A549 (cell line): ENCODE results near the gene SRC. TPM values are rescaled to one million over a fixed set of nuclear protein-coding genes. Genes with fewer than 3 reads are reported as not detected.
A peak's percentile ranks its signal among the peaks of the same experiment; 100 is the strongest.

Experiments
- ATAC-seq, 2 experiments: fragments of 200-7000 bp in 1 of 2; fragments of >200 bp in 1 of 2; cut with Nextera tagmentation in 1 of 2; cut with Tn5 transposase in 1 of 2; 3 replicates each; pipeline versions ENCODE4 v1.8.0 to v1.9.1; 2018 to 2020; ENCODE audit warnings: mild to moderate bottlenecking in 1 of 2, moderate library complexity in 1 of 2
- CTCF ChIA-PET: fragments of 300-600 bp; sonication (Branson Sonifier 250); formaldehyde crosslinking; extraction: SDS; loops from one replicate; lab custom pipeline; 2021; ENCODE audit warnings: antibody characterized with exemption, inconsistent platforms; lab: Yijun Ruan, JAX
- POLR2A ChIA-PET: fragments of 350-600 bp; formaldehyde crosslinking; extraction: SDS; loops from one replicate; lab custom pipeline; 2021; ENCODE audit warnings: antibody characterized with exemption, inconsistent platforms; lab: Yijun Ruan, JAX
- DNase-seq, 2 experiments: peaks; one replicate each; pipeline versions ENCODE4 v3.0.0 to v3.0.0-alpha.2; 2011 to 2016; ENCODE audit warnings: low read depth in 1 of 2, low spot score in 1 of 2
- FAIRE-seq: peaks from 2 replicates; lab custom pipeline; 2011; peaks lifted over from hg19 to GRCh38; lab: Jason Lieb, UNC
- H3K27ac ChIP-seq, 2 experiments: fragments of >200 bp; sonication (Bioruptor Twin); formaldehyde crosslinking; 3 replicates each; pipeline ENCODE4 v1.5.1; 2016 to 2017
- H3K4me1 ChIP-seq: fragments of >200 bp; sonication (Bioruptor Twin); formaldehyde crosslinking; 3 replicates; pipeline ENCODE4 v1.6.1; 2016
- H3K4me2 ChIP-seq: fragments of >200 bp; sonication (Bioruptor Twin); formaldehyde crosslinking; 3 replicates; pipeline ENCODE4 v1.6.1; 2016
- H3K4me3 ChIP-seq: fragments of >200 bp; sonication (Bioruptor Twin); formaldehyde crosslinking; 3 replicates; pipeline ENCODE4 v1.5.1; 2016
- H3K9me3 ChIP-seq: fragments of >200 bp; sonication (Bioruptor Twin); formaldehyde crosslinking; 3 replicates; pipeline ENCODE4 v1.6.1; 2016
- BHLHE40 ChIP-seq: IDR thresholded peaks from 2 replicates; pipeline ENCODE4 v1.6.1; 2012; ENCODE audit warnings: low read depth, low read length, inconsistent platforms
- CHD4 ChIP-seq: fragments of 200-600 bp; sonication (generic); IDR thresholded peaks from 2 replicates; pipeline ENCODE4 v1.6.1; 2016; ENCODE audit warnings: antibody characterized with exemption, mild to moderate bottlenecking, borderline replicate concordance
- EHMT2 ChIP-seq: fragments of 200-600 bp; sonication (generic); IDR thresholded peaks from 2 replicates; pipeline ENCODE4 v1.6.1; 2016; ENCODE audit warnings: antibody characterized with exemption, low read depth, mild to moderate bottlenecking, moderate library complexity
- EP300 ChIP-seq, 2 experiments: fragments of >200 bp; sonication (Bioruptor Twin); formaldehyde crosslinking; IDR thresholded peaks; 2 replicates in 1 of 2; 3 replicates in 1 of 2; pipeline ENCODE4 v1.6.1; 2016 to 2017
- ESRRA ChIP-seq: fragments of 150-350 bp; IDR thresholded peaks from 2 replicates; pipeline ENCODE4 v1.6.1; 2014; ENCODE audit warnings: mild to moderate bottlenecking, low read length, borderline replicate concordance
- GATA3 ChIP-seq: IDR thresholded peaks from 2 replicates; pipeline ENCODE4 v1.6.1; 2012; ENCODE audit warnings: borderline replicate concordance
- HDAC2 ChIP-seq: fragments of 200-600 bp; sonication (generic); IDR thresholded peaks from 2 replicates; pipeline ENCODE4 v1.6.1; 2016
- HEYL ChIP-seq: fragments of 250-450 bp; sonication (Bioruptor Pico); IDR thresholded peaks from 2 replicates; pipeline ENCODE4 v1.8.0; 2021; ENCODE audit warnings: mild to moderate bottlenecking, moderate library complexity
- HOXB13 ChIP-seq: fragments of 250-450 bp; sonication (Bioruptor Pico); IDR thresholded peaks from 2 replicates; pipeline ENCODE4 v1.5.0; 2020; ENCODE audit warnings: low read depth, mild to moderate bottlenecking, moderate library complexity
- HOXB5 ChIP-seq: fragments of 250-450 bp; sonication (Bioruptor Pico); IDR thresholded peaks from 2 replicates; pipeline ENCODE4 v1.5.0; 2020; ENCODE audit warnings: mild to moderate bottlenecking, moderate library complexity
- JUNB ChIP-seq: fragments of >200 bp; sonication (Bioruptor Twin); formaldehyde crosslinking; IDR thresholded peaks from 2 replicates; pipeline ENCODE4 v1.6.1; 2016
- MAZ ChIP-seq: fragments of 150-350 bp; IDR thresholded peaks from 2 replicates; pipeline ENCODE4 v1.6.1; 2014; ENCODE audit warnings: antibody characterized with exemption, low read depth, low read length, borderline replicate concordance
- NFE2L2 ChIP-seq: fragments of 150-350 bp; conservative IDR thresholded peaks from 2 replicates; pipeline ENCODE4 v1.6.1; 2014; ENCODE audit warnings: low read length
- PHF8 ChIP-seq: fragments of 200-600 bp; sonication (generic); IDR thresholded peaks from 2 replicates; pipeline ENCODE4 v1.6.1; 2016; ENCODE audit warnings: low read depth, mild to moderate bottlenecking, antibody characterized with exemption, moderate library complexity, borderline replicate concordance
- POLR2A ChIP-seq: IDR thresholded peaks from 2 replicates; pipeline ENCODE4 v1.6.1; 2012; ENCODE audit warnings: mild to moderate bottlenecking, low read length
- POLR2AphosphoS2 ChIP-seq: conservative IDR thresholded peaks from 2 replicates; pipeline ENCODE4 v1.6.1; 2012; ENCODE audit warnings: low read length, improper control_type of control experiment, inconsistent platforms
- SMC3 ChIP-seq: fragments of >200 bp; sonication (Bioruptor Twin); formaldehyde crosslinking; IDR thresholded peaks from 3 replicates; pipeline ENCODE4 v1.6.1; 2018; ENCODE audit warnings: inconsistent platforms
- SREBF2 ChIP-seq: fragments of 450-650 bp; IDR thresholded peaks from 2 replicates; pipeline ENCODE4 v1.6.1; 2014; ENCODE audit warnings: mild to moderate bottlenecking, moderate library complexity
- ZC3H11A ChIP-seq: fragments of 450-650 bp; IDR thresholded peaks from 2 replicates; pipeline ENCODE4 v1.6.1; 2014; ENCODE audit warnings: antibody characterized with exemption, mild to moderate bottlenecking
- ZFP36 ChIP-seq: fragments of 450-650 bp; IDR thresholded peaks from 2 replicates; pipeline ENCODE4 v1.6.1; 2014; ENCODE audit warnings: borderline replicate concordance; ENCODE audit not compliant: partially characterized antibody
- WGBS: methylation state at CpG from one replicate; pipeline ENCODE4 v1.1.6; 2017; ENCODE audit errors: missing lambda C conversion rate; 5-methylcytosine and 5-hydroxymethylcytosine counted together
- polyA plus RNA-seq, 4 experiments: library from polyadenylated mRNA; depleted of rRNA in 3 of 4; stranded (reverse); fragments of >200 nt; fragmentation: RNase III in 1 of 4; extraction: RNeasy Plus Mini Kit Qiagen cat#74134 plus additional on column Dnase treatment in 1 of 4; gene quantifications; 2 replicates in 3 of 4; 3 replicates in 1 of 4; pipeline ENCODE4 v1.2.3, GENCODE V29; 2011 to 2017
- TF ChIP-seq, protein P1 (sequence below): fragments of 250-450 bp; sonication (Bioruptor Pico); IDR thresholded peaks from 2 replicates; pipeline ENCODE4 v1.5.0; 2021; ENCODE audit warnings: mild to moderate bottlenecking, moderate library complexity, borderline replicate concordance
- TF ChIP-seq, protein P2 (sequence below): fragments of 150-350 bp; IDR thresholded peaks from 2 replicates; pipeline ENCODE4 v1.6.1; 2014; ENCODE audit warnings: low read depth, mild to moderate bottlenecking, low read length
- TF ChIP-seq, protein P3 (sequence below): fragments of >200 bp; sonication (Bioruptor Twin); formaldehyde crosslinking; IDR thresholded peaks from 2 replicates; pipeline ENCODE4 v1.6.1; 2016

SRC gene
- polyA plus RNA-seq, 2 of the 4 experiments (the other 2 are of a cell fraction): 139 to 154 TPM

DNA sequence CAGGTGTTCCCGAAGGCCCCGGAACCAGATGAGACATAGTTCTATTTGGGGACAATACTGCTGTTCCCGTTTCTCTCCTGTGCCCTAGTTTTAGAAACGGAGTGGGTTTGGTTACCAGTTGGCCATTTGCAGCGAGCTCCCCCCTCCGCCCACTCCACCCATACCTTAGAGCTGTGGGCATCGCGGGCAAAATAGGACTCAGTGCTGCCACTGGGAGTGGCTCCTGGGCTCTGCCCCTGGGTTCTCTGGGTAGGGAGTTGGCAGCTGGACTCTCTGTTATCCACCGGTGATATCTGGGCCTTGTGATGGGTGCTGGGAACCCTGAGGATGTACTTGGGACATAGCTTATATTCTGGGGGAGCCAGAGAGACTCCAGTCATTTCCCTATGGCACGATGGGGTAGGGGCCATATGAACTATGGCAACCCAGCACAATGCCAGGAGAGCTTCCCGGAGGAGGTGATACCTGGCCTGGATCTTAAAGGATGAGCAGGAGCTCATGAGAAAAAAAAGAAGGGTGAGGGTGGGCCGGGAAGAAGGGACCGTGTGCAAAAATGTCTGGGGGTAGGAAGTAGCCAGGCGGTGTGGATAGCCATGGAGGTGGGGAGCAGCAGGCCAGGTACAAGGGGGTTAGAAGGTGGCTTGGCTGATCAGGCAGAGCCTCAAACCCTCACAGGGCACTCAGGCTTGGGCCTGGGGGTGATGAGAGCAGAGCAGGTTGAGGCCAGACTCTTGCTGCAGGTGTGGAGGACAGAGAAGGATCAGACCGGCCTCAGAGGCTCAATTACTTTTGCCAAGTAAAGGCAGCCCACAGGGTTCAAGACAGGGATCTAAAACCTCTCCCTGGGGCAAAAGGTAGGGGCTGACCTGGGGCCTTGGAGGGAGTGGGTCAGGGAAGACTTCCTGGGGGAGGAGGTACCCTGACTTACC, 9.6 kb downstream of the SRC start:
- Histone ChIP-seq H3K27ac (peak overlapping the region; percentile 69 to 85), H3K9me3 (no peaks in the 10 kb centered on the region), H3K4me2 (peak overlapping the region; percentile 58), H3K4me1 (peaks cover 94% of the 10 kb centered on the region), H3K4me3 (no peak overlapping the region)
- ChIA-PET POLR2A (no interaction called here), CTCF (interaction anchor here (1.2 to 3.0 kb wide), 5 partner anchors 9 to 32 kb away, joined by 3 to 19 read pairs (median 4); no protein-coding TSS in a partner anchor)
- TF ChIP-seq EHMT2 (no peak), ZFP36 (peak; percentile 43), POLR2AphosphoS2 (no peak)
- TF ChIP-seq, protein P1, sequence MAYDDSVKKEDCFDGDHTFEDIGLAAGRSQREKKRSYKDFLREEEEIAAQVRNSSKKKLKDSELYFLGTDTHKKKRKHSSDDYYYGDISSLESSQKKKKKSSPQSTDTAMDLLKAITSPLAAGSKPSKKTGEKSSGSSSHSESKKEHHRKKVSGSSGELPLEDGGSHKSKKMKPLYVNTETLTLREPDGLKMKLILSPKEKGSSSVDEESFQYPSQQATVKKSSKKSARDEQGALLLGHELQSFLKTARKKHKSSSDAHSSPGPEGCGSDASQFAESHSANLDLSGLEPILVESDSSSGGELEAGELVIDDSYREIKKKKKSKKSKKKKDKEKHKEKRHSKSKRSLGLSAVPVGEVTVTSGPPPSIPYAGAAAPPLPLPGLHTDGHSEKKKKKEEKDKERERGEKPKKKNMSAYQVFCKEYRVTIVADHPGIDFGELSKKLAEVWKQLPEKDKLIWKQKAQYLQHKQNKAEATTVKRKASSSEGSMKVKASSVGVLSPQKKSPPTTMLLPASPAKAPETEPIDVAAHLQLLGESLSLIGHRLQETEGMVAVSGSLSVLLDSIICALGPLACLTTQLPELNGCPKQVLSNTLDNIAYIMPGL: no peak
- FAIRE-seq: no peak
- no peak for DNase-seq
- WGBS: 85% methylated on average over 13 of the region's 15 CpGs
- ATAC-seq: no peak

DNA sequence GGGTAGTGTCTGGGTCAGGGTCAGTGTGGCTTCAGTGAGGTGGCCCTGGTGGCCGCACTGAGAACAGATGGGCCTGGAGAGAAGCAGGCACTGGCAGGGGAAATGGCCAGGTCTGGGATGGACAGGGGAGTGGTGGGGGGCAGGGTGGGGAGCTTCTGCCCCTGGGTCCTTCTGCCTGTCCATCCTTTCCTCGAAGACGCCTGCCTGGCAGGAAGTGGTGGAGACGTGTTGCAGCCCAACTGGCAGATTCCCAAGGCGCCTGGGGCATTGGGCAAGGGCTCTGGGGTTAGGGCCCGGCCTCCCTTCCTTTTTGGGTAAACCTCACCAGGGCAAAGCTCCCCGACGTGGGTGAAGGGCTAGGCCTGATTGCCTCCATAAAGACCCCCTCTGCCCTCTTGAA, 10.4 kb downstream of the SRC start:
- 35% methylated on average over 8 of the region's 8 CpGs for WGBS
- ChIA-PET CTCF (interaction anchor here (0.7 to 3.0 kb wide), 8 partner anchors 9 to 87 kb away, joined by 3 to 19 read pairs (median 4); no protein-coding TSS in a partner anchor), POLR2A (no interaction called here)
- Histone ChIP-seq H3K4me3 (no peak overlapping the region), H3K4me1 (peaks cover 85% of the 10 kb centered on the region)
- ATAC-seq (peak; percentile 36 to 41; a peak in 5 of 6 replicates), FAIRE-seq (no peak)
- no peak for TF ChIP-seq SMC3
- no peak for TF ChIP-seq BHLHE40
- TF ChIP-seq POLR2A: no peak
- no peak for TF ChIP-seq NFE2L2
- TF ChIP-seq HOXB13 (CRISPR knock-in tag): no peak
- TF ChIP-seq, all 56 proteins: peak for 0
- H3K4me2 ChIP-seq: peak overlapping the region; percentile 58
- peak overlapping the region; percentile 69 to 85 for H3K27ac ChIP-seq
- peak in 1 of 2 experiments; percentile 42 for DNase-seq
- no peaks in the 10 kb centered on the region for H3K9me3 ChIP-seq

DNA sequence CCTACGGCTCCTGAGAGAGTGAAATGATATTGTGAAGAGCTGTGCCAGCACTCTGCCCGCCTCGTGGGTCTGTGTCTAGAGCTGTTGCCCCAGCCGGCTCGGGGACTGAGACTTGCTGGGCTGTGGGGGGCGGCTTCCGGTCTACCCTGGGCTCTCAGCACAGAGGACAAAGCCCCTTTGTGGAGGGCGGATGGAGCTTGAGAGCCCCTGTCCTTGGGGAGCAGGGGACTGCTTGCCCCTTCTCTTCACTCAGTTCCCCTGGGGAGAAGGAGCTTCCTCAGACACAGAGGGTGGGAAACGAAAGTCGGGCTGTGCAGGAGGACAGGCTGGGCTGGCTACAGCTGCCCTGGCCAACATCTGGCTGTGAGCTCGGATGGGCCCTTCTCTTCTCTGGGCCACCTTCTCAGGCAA, 11.0 kb downstream of the SRC start:
- peaks cover 79% of the 10 kb centered on the region for H3K4me1 ChIP-seq
- no peaks in the 10 kb centered on the region for H3K9me3 ChIP-seq
- DNase-seq (no peak), ATAC-seq (no peak; a peak in 1 of 6 replicates), FAIRE-seq (no peak)
- H3K4me3 ChIP-seq: no peak overlapping the region
- CTCF ChIA-PET: interaction anchor here (0.7 to 3.0 kb wide), 8 partner anchors 9 to 87 kb away, joined by 3 to 19 read pairs (median 4); no protein-coding TSS in a partner anchor
- H3K4me2 ChIP-seq: peak overlapping the region; percentile 58; the same call in 2 of the 3 replicates
- POLR2A ChIA-PET: no interaction called here
- peak overlapping the region; percentile 69 to 85; a peak in 5 of 6 replicates for H3K27ac ChIP-seq
- TF ChIP-seq SMC3 (no peak), PHF8 (no peak), ZFP36 (no peak), JUNB (no peak), MAZ (no peak), HEYL (no peak), SREBF2 (no peak), ZC3H11A (no peak), HDAC2 (no peak), HOXB5 (CRISPR knock-in tag) (no peak), CHD4 (no peak), GATA3 (no peak), ESRRA (no peak), NFE2L2 (no peak), EP300 (IDR thresholded peaks at IDR 0.05) (no peak), EHMT2 (no peak)
- TF ChIP-seq, protein P2, sequence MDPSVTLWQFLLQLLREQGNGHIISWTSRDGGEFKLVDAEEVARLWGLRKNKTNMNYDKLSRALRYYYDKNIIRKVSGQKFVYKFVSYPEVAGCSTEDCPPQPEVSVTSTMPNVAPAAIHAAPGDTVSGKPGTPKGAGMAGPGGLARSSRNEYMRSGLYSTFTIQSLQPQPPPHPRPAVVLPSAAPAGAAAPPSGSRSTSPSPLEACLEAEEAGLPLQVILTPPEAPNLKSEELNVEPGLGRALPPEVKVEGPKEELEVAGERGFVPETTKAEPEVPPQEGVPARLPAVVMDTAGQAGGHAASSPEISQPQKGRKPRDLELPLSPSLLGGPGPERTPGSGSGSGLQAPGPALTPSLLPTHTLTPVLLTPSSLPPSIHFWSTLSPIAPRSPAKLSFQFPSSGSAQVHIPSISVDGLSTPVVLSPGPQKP: no peak
- TF ChIP-seq, protein P3, sequence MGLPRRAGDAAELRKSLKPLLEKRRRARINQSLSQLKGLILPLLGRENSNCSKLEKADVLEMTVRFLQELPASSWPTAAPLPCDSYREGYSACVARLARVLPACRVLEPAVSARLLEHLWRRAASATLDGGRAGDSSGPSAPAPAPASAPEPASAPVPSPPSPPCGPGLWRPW: no peak
- 88% methylated on average over 8 of the region's 11 CpGs for WGBS
